K562 (cell line): ENCODE data around the gene WWOX. TPM values are rescaled to one million over a fixed set of nuclear protein-coding genes. Genes with fewer than 3 reads are reported as not detected.

Source experiments
- ATAC-seq: fragments of 200-7000 bp; cut with Tn5 transposase; 3 replicates; pipeline ENCODE4 v1.9.1; 2020; ENCODE audit warnings: moderate library complexity
- BruUV-seq: library from RNA; stranded (reverse); fragments of 400-500 nt; replicated peaks from 2 replicates; lab custom pipeline; 2021; lab: Mats Ljungman, UMichigan
- CTCF ChIA-PET: fragments of 300-600 bp; formaldehyde crosslinking; extraction: SDS; loops from one replicate; lab custom pipeline; 2021; ENCODE audit warnings: low intra/inter-chr PET ratio; lab: Yijun Ruan, JAX
- POLR2A ChIA-PET: fragments of 300-600, 350-650 bp; sonication (Branson Sonifier 250); formaldehyde crosslinking; extraction: SDS; loops from one replicate; lab custom pipeline; 2021; ENCODE audit warnings: antibody characterized with exemption, inconsistent platforms; lab: Yijun Ruan, JAX
- DNase-seq, 4 experiments: peaks; one replicate each; pipeline versions ENCODE4 v3.0.0 to v3.0.0-alpha.2; 2011 to 2018; ENCODE audit warnings: low spot score in 3 of 4, mixed read lengths in 3 of 4; ENCODE audit errors: extremely low read depth in 1 of 4
- FAIRE-seq: peaks from 2 replicates; lab custom pipeline; 2011; peaks lifted over from hg19 to GRCh38; lab: Jason Lieb, UNC
- H2AFZ ChIP-seq: 2 replicates; pipeline ENCODE4 v1.6.0; 2011; ENCODE audit warnings: low read depth, low read length, control low read depth, inconsistent platforms
- H3K27ac ChIP-seq: fragments of 200-600 bp; 3 replicates; pipeline ENCODE4 v1.8.0; 2011; ENCODE audit warnings: low read depth, mild to moderate bottlenecking, control low read depth, inconsistent platforms, low read length, moderate library complexity, mixed read lengths; ENCODE audit errors: extremely low read depth
- H3K27me3 ChIP-seq, 2 experiments: fragments of 300-600 bp in 1 of 2; 2 replicates in 1 of 2; 3 replicates in 1 of 2; pipeline versions ENCODE4 v1.6.0 to v1.8.0; 2011; ENCODE audit warnings: inconsistent platforms in 2 of 2, low read length in 2 of 2, mild to moderate bottlenecking in 1 of 2, mixed read lengths in 1 of 2, moderate library complexity in 1 of 2; ENCODE audit not compliant: control insufficient read depth in 2 of 2, insufficient read depth in 2 of 2
- H3K36me3 ChIP-seq: fragments of 300-600 bp; 3 replicates; pipeline ENCODE4 v1.8.0; 2011; ENCODE audit warnings: mild to moderate bottlenecking, low read length, inconsistent platforms; ENCODE audit not compliant: control insufficient read depth, insufficient read depth
- H3K4me1 ChIP-seq, 2 experiments: fragments of 200-600 bp in 1 of 2; replicated peaks in 1 of 2; 2 replicates in 1 of 2; 3 replicates in 1 of 2; pipeline versions ENCODE4 v1.5.1 to v1.8.0; 2011; ENCODE audit warnings: inconsistent platforms in 2 of 2, low read length in 2 of 2, mild to moderate bottlenecking in 1 of 2, mixed read lengths in 1 of 2, moderate library complexity in 1 of 2; ENCODE audit not compliant: control insufficient read depth in 2 of 2, insufficient read depth in 2 of 2
- H3K4me2 ChIP-seq: 2 replicates; pipeline ENCODE4 v1.6.1; 2011; ENCODE audit warnings: low read length, control low read depth, inconsistent platforms, mixed read lengths; ENCODE audit not compliant: insufficient read depth
- H3K4me3 ChIP-seq: fragments of 200-600 bp; sonication (generic), shearing (Covaris generic); 2 replicates; pipeline ENCODE4 v1.5.1; 2016; ENCODE audit warnings: control low read depth, inconsistent platforms
- H3K79me2 ChIP-seq: fragments of 200-600 bp; 3 replicates; pipeline ENCODE4 v1.8.0; 2011; ENCODE audit warnings: low read length, inconsistent platforms; ENCODE audit not compliant: control insufficient read depth, insufficient read depth
- H3K9ac ChIP-seq, 2 experiments: 2 replicates each; pipeline versions ENCODE4 v1.6.0 to v1.6.1; 2011; ENCODE audit warnings: low read depth in 2 of 2, low read length in 2 of 2, control low read depth in 1 of 2, inconsistent platforms in 1 of 2, mild to moderate bottlenecking in 1 of 2, mixed read lengths in 1 of 2; ENCODE audit not compliant: insufficient read depth in 1 of 2
- H3K9me1 ChIP-seq: one replicate; pipeline ENCODE4 v1.6.0; 2011; ENCODE audit warnings: inconsistent platforms, mild to moderate bottlenecking, low read length, moderate library complexity; ENCODE audit not compliant: control insufficient read depth, insufficient read depth
- H3K9me3 ChIP-seq: replicated peaks from 2 replicates; pipeline ENCODE4 v1.5.1; 2011; ENCODE audit warnings: low read depth, low read length, inconsistent platforms; ENCODE audit not compliant: control insufficient read depth, insufficient read depth
- H4K20me1 ChIP-seq: replicated peaks from 2 replicates; pipeline ENCODE4 v1.6.1; 2011; ENCODE audit warnings: low read length, inconsistent platforms, mixed read lengths; ENCODE audit not compliant: control insufficient read depth, insufficient read depth
- CCAR2 ChIP-seq: fragments of 200-400 bp; formaldehyde crosslinking; IDR thresholded peaks from 2 replicates; pipeline ENCODE4 v1.6.1; 2017; ENCODE audit warnings: mild to moderate bottlenecking, low read depth, low read length
- CREB1 ChIP-seq, 2 experiments: sonication (generic) in 1 of 2; formaldehyde crosslinking in 1 of 2; IDR thresholded peaks; 2 replicates each; pipeline versions ENCODE4 v1.6.1 to v1.8.0; 2012 to 2022; ENCODE audit warnings: inconsistent platforms in 1 of 2, mild to moderate bottlenecking in 1 of 2, missing genetic modification reagents in 1 of 2, moderate library complexity in 1 of 2
- CREBBP ChIP-seq: IDR thresholded peaks from one replicate; pipeline ENCODE4 v1.6.1; 2012; ENCODE audit warnings: low read depth, mild to moderate bottlenecking, control low read depth, inconsistent platforms, low read length
- CREM ChIP-seq: IDR thresholded peaks from 2 replicates; pipeline ENCODE4 v1.6.1; 2014; ENCODE audit warnings: antibody characterized with exemption, low read depth
- CSDE1 ChIP-seq, 2 experiments: fragments of 450-650 bp; IDR thresholded peaks; 2 replicates each; pipeline ENCODE4 v1.6.1; 2016; ENCODE audit warnings: mild to moderate bottlenecking in 1 of 2
- HDAC3 ChIP-seq: fragments of 450-650 bp; IDR thresholded peaks from 2 replicates; pipeline ENCODE4 v1.6.1; 2018; ENCODE audit warnings: borderline replicate concordance, mild to moderate bottlenecking, moderate library complexity; ENCODE audit not compliant: partially characterized antibody
- KAT2B ChIP-seq: IDR thresholded peaks from one replicate; pipeline ENCODE4 v1.6.1; 2012; ENCODE audit warnings: low read depth, mild to moderate bottlenecking, control low read depth, inconsistent platforms, low read length, moderate library complexity
- MITF ChIP-seq: IDR thresholded peaks from 2 replicates; pipeline ENCODE4 v1.6.1; 2014; ENCODE audit warnings: antibody characterized with exemption
- NKRF ChIP-seq: fragments of 450-650 bp; IDR thresholded peaks from 2 replicates; pipeline ENCODE4 v1.6.1; 2016; ENCODE audit warnings: borderline replicate concordance
- PTRF ChIP-seq: fragments of 450-650 bp; IDR thresholded peaks from 2 replicates; pipeline ENCODE4 v1.6.1; 2016; ENCODE audit warnings: mild to moderate bottlenecking, missing genetic modification characterization, missing compliant biosample characterization
- PYGO2 ChIP-seq: fragments of 450-650 bp; IDR thresholded peaks from 2 replicates; pipeline ENCODE4 v1.6.1; 2016; ENCODE audit warnings: mild to moderate bottlenecking, missing genetic modification characterization, moderate library complexity, missing compliant biosample characterization
- TSHZ1 ChIP-seq: fragments of 250-450 bp; sonication (Bioruptor Pico); IDR thresholded peaks from 2 replicates; pipeline ENCODE4 v1.4.0; 2020; ENCODE audit warnings: mild to moderate bottlenecking, moderate library complexity
- YBX1 ChIP-seq: fragments of 450-650 bp; IDR thresholded peaks from 2 replicates; pipeline ENCODE4 v1.7.1; 2016; ENCODE audit warnings: mild to moderate bottlenecking
- YY1 ChIP-seq, 3 experiments: IDR thresholded peaks; 2 replicates each; pipeline ENCODE4 v1.6.1; 2011; ENCODE audit warnings: low read length in 2 of 3, mild to moderate bottlenecking in 2 of 3, moderate library complexity in 2 of 3, borderline replicate concordance in 1 of 3, control low read depth in 1 of 3, low read depth in 1 of 3; ENCODE audit not compliant: insufficient read depth in 3 of 3, insufficient replicate concordance in 2 of 3, control insufficient read depth in 1 of 3, insufficient read length in 1 of 3; ENCODE audit errors: extremely low read depth in 1 of 3
- ZNF282 ChIP-seq: sonication (generic); formaldehyde crosslinking; IDR thresholded peaks from 2 replicates; pipeline ENCODE4 v1.8.1; 2023; ENCODE audit warnings: missing genetic modification reagents
- ZNF507 ChIP-seq: conservative IDR thresholded peaks from 2 replicates; pipeline ENCODE4 v1.6.1; 2017; ENCODE audit warnings: missing genetic modification characterization, missing compliant biosample characterization
- WGBS: fragments of 100-300 bp; shearing (Covaris generic); methylation state at CpG from one replicate; pipeline ENCODE4 v1.1.6; 2016; ENCODE audit warnings: low coverage, mixed read lengths; ENCODE audit not compliant: insufficient coverage; ENCODE audit errors: missing lambda C conversion rate; 5-methylcytosine and 5-hydroxymethylcytosine counted together
- in situ Hi-C: fragments of 300-500 bp; cut with MboI; formaldehyde crosslinking; loops from 4 replicates; pipeline ENCODE4 v1.15.0; 2018; ENCODE audit warnings: inconsistent platforms, mixed read lengths
- intact Hi-C: fragments of 100-400 bp; cut with micrococcal nuclease; formaldehyde crosslinking; loops from 2 replicates; pipeline ENCODE4 v1.14.2; 2022
- polyA plus RNA-seq, 8 experiments: library from polyadenylated mRNA; depleted of rRNA in 4 of 8; stranded (reverse) in 5 of 8; unstranded in 3 of 8; fragments of >200 nt; fragmentation: Nextera tagmentation in 2 of 8; fragmentation: Illumina TruSeq in 1 of 8; extraction: Ambion mirVana in 2 of 8; extraction: Trizol in 1 of 8; gene quantifications; 2 replicates each; pipeline versions ENCODE4 v1.2.1 to v1.2.3, GENCODE V29; 2011 to 2014; ENCODE audit warnings: inconsistent platforms in 1 of 8, missing spikeins in 1 of 8
- total RNA-seq, 7 experiments: library from RNA; depleted of rRNA in 6 of 7; stranded (reverse); fragments of >200 nt in 6 of 7; fragmentation: Illumina TruSeq in 2 of 7; extraction: Trizol in 2 of 7; gene quantifications; 2 replicates each; pipeline versions ENCODE4 v1.2.1 to v1.2.3, GENCODE V29; 2011 to 2021; ENCODE audit warnings: low replicate concordance in 1 of 7

WWOX gene
- total and polyA plus RNA-seq, 9 of the 15 experiments (the other 6 are each of a cell fraction or from before 2014, with no cell fraction given) = 1.6 to 22.7 (median 8.1) TPM

DNA sequence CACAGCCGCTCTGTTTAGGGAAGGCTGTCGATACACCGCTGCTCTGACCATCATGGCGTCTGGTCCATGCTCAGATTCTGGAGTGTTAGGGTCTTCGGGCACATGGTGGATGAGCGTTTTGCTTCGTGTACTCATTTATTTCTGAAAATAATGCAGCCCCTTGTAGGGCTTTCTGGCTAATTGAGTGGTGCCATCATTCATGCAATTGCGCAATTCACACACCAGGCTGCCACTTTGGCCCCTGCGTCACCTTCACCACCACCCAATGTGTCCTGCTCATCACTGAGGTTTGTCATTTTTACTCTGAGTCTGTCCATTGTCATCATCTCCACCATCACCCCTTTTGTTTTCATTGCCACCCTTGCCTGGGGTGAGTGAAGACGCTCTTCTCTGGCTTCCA is 557.4 kb downstream of the WWOX start:
- WGBS = 2% methylated on average over 10 of the region's 10 CpGs
- no peaks in the 10 kb centered on the region for H4K20me1 ChIP-seq
- no peaks in the 10 kb centered on the region for H3K9me1 ChIP-seq
- H3K4me1 ChIP-seq = no peaks in the 10 kb centered on the region
- H3K4me2 ChIP-seq = no peak overlapping the region
- DNase-seq (no peak), FAIRE-seq (no peak), ATAC-seq (no peak)
- intact Hi-C loops (no loop called here), in situ Hi-C loops (no loop called here)
- H3K9ac ChIP-seq = no peak overlapping the region
- BruUV-seq = no TSS peak
- no peak overlapping the region for H2AFZ ChIP-seq
- no peaks in the 10 kb centered on the region for H3K9me3 ChIP-seq
- CTCF ChIA-PET = no interaction called here
- no peak overlapping the region for H3K27ac ChIP-seq
- no peaks in the 10 kb centered on the region for H3K79me2 ChIP-seq
- TF ChIP-seq MITF (no peak), ZNF282 (CRISPR knock-in tag) (no peak), CREBBP (no peak), KAT2B (no peak), TSHZ1 (no peak), YY1 (IDR thresholded peaks at IDR 0.05; ENCODE audit: borderline replicate concordance in 1 of 3, control insufficient read depth in 1 of 3, extremely low read depth in 1 of 3, insufficient read depth in 3 of 3, insufficient read length in 1 of 3, insufficient replicate concordance in 2 of 3, low read depth in 1 of 3, low read length in 2 of 3) (no peak), CSDE1 (IDR thresholded peaks at IDR 0.05) (no peak), NKRF (no peak), CCAR2 (no peak), CREM (no peak), PYGO2 (tag) (no peak), ZNF507 (tag) (no peak), HDAC3 (no peak), PTRF (tag) (no peak), YBX1 (no peak), CREB1 (IDR thresholded peaks at IDR 0.05) (no peak), CREB1 (CRISPR knock-in tag; IDR thresholded peaks at IDR 0.05) (no peak)
- no peaks in the 10 kb centered on the region for H3K36me3 ChIP-seq
- peaks cover 3 to 20% of the 10 kb centered on the region in 2 experiments; a peak in 4 of 5 replicates for H3K27me3 ChIP-seq
- POLR2A ChIA-PET = no interaction called here
- H3K4me3 ChIP-seq = no peak overlapping the region
